ENCODE results near the gene RANGAP1. TPM values are rescaled to one million over a fixed set of nuclear protein-coding genes. Genes with fewer than 3 reads are reported as not detected.
A peak's percentile ranks its signal among the peaks of the same experiment; 100 is the strongest.

Gene RANGAP1, protein sequence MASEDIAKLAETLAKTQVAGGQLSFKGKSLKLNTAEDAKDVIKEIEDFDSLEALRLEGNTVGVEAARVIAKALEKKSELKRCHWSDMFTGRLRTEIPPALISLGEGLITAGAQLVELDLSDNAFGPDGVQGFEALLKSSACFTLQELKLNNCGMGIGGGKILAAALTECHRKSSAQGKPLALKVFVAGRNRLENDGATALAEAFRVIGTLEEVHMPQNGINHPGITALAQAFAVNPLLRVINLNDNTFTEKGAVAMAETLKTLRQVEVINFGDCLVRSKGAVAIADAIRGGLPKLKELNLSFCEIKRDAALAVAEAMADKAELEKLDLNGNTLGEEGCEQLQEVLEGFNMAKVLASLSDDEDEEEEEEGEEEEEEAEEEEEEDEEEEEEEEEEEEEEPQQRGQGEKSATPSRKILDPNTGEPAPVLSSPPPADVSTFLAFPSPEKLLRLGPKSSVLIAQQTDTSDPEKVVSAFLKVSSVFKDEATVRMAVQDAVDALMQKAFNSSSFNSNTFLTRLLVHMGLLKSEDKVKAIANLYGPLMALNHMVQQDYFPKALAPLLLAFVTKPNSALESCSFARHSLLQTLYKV
- 235 and 240 TPM in 2 replicates for total RNA-seq (2014; rRNA removed; shearing (Covaris generic))

DNA sequence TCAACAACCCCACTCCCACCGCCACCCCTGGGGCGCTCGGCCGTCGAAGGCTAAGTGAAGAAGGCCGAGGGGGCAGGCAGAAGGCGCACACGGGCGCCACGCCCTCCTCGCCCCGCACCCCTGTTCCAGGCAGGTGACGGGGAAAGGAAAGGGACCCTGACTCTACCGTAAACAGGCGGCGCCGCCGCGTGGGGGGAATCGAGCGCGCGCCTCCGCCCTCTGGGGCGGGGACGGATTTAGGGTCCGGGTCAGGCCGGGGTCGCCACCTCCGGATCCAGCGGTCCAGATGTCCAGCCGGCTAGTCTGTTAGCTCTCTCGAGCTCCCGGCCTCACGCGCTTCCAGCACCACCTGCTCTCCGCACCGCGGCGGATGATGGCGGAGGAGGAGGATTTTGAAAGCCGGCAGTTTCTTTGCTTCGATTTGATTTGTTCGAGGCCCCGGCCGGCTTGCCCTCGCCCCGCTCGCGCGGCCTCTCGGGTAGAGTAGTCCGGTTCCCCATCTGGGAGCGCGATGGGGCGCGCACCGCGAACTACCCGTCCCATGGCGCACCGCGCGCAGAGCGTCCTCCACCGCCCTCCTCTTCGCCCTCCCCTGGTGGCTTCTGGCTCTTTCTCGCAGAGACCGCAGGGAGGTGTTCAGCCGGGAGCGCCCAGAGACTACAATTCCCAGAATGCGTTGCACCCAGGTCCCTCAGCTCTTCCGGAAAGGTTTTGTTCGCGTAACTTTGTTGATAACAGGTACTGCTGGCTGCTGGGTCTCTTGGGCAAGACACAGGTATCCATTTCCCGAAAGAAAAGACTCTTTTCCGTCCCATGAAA lies at the start of gene RANGAP1:
Gene RANGAP1, minus strand, starts transcription at position 368 of the 819 bp plus-strand sequence. CDS start 5,143 bp downstream, outside the sequence.
- peak; percentile 100 for DNase-seq (ENCODE audit: low spot score)
- in situ Hi-C loops (cut with HindIII; ENCODE audit: low sequenced_read_pairs), result no loop called here

DNA sequence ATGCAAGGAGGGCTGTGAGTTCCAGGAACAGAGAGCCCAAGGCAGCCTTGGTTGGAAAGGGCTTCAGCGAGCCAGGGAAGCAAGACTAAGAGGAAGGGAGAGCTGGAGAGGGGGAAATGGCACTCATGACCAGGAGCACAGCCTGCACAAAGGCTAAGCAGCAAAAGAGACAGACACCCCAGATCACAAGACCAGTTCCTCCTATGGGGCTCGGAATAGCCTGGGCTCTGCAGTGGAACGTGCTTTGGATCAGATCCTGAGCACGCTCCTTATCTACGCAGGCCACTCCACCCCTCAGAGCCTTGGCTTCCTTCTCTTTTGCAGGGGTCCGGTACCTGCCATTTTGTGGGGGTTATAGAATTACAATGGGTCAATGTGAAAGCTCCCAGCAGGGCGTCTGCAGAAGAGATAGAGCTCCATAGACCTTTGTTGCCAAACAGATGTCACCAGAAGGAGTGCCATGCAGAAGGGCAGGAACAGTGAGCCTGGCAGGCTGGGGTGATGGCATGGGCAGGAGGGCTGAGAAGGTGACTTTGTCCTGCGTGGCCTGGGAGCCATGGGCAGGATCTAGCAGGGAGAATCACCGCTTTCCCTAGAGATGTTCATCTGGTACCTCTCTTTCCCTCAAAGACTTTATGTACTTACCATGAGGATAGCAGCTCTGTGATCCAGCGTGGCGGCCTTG lies 49.1 kb upstream of the RANGAP1 start:
- no peak for DNase-seq (ENCODE audit: low spot score)
- in situ Hi-C loops (cut with HindIII; ENCODE audit: low sequenced_read_pairs), result no loop called here

DNA sequence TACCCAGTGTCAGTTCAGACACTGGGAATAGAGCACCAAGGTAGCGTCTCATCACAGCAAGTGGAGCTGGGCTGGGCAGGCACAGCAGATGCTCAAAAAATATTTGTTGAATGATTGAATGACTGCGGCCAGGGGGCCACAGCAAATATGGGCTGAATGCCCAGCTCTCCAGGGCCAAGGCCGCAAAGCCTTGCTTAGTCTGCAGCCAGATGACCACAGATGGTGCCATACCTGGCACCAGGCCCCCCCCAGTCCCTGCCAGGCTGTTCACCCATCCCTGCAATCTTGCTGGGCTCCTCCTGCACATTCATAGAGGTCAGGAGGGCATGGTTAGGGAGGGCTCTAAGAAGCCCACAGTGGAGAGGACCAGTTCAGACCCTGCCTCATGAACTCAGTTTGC lies 48.2 kb upstream of the RANGAP1 start:
- in situ Hi-C loops (cut with HindIII; ENCODE audit: low sequenced_read_pairs), result no loop called here
- peak; percentile 93 for DNase-seq (ENCODE audit: low spot score)

DNA sequence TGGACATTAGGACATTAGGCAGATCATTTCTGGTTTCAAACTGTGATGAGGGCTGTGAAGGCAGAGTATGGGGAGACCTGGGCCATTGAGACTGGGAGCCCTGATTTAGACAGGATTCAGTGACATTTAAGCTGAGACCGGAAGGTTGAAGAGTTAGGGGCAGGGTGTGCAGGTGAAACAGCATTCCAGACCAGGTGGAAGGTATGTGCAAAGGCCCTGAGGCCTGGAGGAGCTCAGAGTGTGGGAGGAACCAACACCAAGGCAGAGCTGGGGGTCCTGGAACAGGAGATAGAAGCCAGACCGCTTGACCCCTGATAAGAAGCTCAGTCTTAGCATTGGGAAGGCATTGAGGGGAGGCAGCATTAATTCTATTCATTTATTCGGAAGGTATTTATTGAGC lies 47.8 kb upstream of the RANGAP1 start:
- in situ Hi-C loops (cut with HindIII; ENCODE audit: low sequenced_read_pairs), result no loop called here
- no peak for DNase-seq (ENCODE audit: low spot score)

DNA sequence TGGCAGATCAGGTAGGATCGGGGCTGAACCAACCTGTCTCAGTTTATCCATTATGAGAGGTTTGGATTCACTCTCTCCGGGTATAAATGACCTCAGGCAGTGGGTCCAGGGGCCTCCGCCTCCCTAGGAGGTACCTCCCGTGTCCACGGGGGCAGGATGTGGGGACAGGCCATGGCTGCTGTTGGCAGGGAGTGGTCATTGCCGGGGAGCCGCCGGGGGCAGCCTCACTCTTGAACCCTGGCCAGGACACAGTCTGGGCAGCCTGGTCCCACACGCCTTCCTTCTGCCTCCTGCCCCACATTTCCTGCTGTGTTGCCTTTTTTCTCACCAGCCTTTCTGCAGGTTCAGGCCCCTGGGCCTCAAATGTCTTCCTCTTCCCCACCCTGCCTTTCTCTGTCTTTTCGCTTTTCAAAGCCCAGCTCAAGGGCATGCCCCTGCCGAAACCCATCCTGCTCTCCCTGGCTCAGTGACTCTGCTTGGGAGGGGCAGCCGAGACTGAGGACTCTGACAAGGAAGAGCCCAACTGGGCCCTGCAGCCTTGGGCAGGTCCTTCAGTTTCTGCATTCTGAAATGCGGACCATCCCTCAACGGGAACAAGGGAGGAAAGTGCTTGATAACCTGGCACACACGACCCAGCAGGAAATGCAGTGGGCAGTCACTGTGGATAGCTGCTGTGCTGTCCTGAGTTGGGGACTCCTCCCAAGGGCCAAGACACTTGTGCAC lies 46.4 kb upstream of the RANGAP1 start:
- DNase-seq (ENCODE audit: low spot score), result no peak
- in situ Hi-C loops (cut with HindIII; ENCODE audit: low sequenced_read_pairs), result no loop called here

DNA sequence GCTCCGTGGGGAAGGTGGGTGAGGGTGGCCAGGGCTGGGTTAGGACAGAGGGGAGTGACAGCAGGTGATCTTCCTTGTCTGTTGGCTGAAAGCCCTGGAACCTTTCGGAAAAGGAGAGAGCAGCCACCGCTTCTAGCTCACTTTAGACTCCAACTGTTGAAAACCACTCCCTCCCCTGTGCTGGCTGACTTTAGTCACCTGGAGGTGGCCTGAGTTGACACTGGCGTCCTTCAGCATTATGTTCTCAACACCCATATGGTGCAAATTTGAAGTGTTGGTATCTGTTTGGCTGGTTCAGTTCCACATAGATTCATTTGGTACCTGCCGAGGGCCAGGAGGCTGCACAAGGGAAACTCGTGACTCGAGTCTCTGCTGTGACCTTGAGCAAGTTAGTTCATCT lies 44.2 kb upstream of the RANGAP1 start:
- in situ Hi-C loops (cut with HindIII; ENCODE audit: low sequenced_read_pairs), result no loop called here
- peak; percentile 66 for DNase-seq (ENCODE audit: low spot score)

DNA sequence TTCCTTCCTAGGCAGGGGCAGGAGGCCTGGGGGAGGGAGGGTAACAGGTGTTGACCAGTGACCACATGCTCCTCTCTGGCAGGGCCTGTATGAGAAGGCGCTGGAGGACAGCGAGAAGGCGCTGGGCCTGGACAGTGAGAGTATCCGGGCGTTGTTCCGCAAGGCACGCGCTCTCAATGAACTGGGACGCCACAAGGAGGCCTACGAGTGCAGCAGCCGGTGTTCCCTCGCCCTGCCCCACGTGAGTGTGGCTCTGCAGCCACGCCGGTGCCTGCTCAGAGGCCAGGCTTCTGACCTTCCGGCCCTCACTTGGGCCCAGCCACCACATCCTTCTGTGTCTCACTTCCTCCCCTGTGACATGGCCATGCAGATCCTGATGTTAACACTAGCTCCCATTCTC lies 41.1 kb upstream of the RANGAP1 start:
- in situ Hi-C loops (cut with HindIII; ENCODE audit: low sequenced_read_pairs), result no loop called here

DNA sequence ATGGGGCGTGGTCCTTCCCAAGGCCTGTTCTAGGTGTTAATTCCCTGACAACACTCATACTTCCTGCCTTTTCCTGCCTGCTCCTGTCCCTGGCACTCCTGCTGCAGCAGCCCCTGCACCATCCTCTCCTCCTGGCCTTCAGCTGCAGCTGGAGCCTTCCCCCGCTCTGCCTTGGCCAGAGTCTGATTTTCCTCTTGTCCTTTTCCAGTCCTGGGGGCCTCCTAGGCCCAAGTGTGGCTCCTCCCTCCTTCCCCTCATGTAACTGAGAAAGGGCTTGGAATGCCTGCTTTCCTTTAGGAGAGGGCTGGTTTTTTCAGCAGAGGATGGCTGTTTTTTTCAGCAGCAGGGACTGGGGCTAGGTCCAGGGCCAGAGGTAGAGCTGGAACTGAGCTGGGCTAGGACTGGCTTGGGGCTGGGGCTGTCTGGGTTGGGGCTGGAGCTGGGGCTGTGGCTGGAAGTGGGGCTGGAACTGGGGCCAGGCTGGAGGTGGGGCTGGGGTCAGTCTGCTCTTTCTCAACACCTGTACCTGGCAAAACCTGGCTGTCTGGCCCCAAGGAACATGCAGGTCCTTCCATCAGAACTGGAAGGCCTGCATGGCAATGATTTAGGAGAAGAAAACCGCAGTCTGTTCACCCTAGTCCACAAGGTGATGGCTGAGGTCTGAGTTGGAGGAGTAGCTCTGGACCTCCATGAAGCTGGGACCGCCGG lies 39.0 kb upstream of the RANGAP1 start:
- in situ Hi-C loops (cut with HindIII; ENCODE audit: low sequenced_read_pairs), result no loop called here
- no peak for DNase-seq (ENCODE audit: low spot score)

More for the DNA sequence above, 41.1 kb upstream of the RANGAP1 start:
- DNase-seq (ENCODE audit: low spot score), result peak; percentile 85

DNA sequence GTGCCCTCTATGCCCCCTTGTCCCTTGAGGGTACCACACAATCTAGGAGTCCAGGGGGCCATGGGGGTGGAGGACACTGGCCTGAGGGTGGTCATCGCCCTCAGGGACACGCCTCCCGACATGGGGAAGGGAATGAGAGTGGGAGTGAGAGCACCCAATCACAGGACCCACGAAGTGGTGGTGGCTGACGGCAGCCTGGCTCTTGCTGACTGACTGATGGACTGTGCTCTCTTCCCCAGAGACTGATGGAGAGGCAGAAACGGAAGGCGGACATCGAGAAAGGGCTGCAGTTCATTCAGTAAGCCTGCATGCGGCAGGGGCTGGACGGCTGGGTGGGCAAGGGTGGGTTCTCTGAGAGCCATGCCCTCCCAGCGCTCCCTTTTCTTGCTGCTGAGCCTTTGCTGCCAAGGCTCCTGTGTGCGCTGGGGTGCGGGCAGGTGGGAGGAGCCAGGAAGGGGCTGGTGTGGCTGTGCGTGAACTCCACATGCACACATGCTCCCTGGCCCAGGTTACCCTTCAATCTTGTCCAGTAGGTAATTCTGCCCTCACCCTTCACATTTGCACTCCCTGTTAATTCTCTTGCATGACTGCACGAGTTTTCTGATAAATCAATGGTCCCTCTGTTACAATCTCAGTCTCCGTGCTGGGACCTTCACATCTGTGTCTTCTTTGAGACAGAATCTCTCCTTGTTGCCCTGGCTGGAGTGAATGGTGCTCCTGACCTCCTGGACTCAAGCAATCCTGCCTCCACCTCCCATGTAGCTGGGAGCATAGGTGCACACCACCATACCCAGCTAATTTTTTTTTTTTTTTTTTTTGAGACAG lies 34.6 kb upstream of the RANGAP1 start:
- no peak for DNase-seq (ENCODE audit: low spot score)
- in situ Hi-C loops (cut with HindIII; ENCODE audit: low sequenced_read_pairs), result no loop called here

DNA sequence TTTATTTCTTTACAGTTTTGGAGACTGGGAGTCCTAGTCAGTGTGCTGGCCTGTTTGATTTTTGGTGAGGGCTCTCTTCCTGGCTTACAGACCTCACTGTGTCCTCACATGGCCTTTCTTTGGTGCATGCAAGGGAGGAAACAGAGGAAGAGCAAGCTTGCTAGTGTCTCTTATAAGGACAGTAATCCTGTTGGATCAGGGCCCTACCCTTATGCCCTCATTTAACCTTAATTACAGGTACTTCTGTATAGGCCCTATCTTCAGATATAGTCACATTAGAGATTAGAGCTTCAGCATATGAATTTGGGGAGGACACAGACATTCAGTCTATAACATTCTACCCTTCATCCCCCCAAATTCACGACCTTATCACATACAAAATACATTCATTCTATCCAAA lies 29.6 kb upstream of the RANGAP1 start:
- DNase-seq (ENCODE audit: low spot score), result no peak
- in situ Hi-C loops (cut with HindIII; ENCODE audit: low sequenced_read_pairs), result no loop called here

DNA sequence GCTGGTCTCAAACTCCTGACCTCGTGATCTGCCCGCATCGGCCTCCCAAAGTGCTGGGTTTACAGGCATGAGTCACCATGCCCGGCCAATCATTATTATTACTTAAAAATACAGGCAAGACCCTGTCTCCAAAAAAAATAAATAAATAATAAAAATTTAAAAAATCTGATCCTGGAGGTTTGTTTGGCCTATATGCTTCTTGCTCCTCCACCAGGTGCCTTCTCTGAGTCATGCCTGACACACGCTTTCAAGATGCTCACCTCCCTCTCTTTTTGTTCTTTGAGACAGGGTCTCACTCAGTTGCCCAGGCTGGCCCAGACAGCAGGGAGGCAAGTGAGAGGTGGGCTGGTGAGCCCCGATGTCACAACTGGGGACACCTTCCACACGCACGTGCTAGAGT lies 28.8 kb upstream of the RANGAP1 start:
- in situ Hi-C loops (cut with HindIII; ENCODE audit: low sequenced_read_pairs), result no loop called here
- DNase-seq (ENCODE audit: low spot score), result no peak

DNA sequence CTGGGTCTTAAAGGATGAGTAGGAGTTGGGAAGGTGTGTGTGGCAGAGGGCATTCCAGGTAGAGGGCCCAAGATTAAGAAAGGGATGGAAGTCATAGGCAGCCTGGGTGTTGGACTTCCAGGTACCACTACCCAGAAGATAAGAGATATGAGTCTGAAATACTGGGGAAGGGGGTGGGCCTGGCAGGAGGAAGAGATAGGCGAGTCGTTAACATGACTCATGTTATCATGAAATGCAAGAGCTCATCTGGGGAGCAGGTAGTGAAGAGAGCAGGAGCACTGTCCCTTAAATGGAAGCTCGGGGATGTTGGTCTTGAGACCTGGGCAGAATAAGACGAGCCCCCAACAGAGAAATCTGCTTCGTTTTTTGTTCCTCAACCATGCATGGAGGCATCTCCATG lies 25.5 kb upstream of the RANGAP1 start:
- in situ Hi-C loops (cut with HindIII; ENCODE audit: low sequenced_read_pairs), result no loop called here
- no peak for DNase-seq (ENCODE audit: low spot score)

DNA sequence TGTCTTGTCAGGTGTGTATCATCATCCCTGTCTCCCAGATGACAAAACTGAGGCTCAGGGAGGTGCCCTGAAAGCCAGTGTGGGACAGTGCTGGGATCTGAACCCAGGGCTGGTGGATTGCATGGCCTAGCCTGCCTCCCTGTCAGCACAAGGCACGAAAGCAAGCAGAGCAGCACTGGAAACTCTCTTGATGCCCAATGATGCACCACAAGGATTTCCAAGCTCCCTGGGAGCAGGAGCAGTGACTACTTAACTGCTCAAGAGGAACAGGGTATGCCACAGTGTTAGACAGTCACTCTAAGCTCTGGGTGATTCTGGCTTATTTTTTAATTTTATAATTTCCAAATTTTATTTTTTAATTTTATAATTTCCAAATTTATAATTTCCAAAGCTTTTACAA lies 24.3 kb upstream of the RANGAP1 start:
- in situ Hi-C loops (cut with HindIII; ENCODE audit: low sequenced_read_pairs), result no loop called here
- DNase-seq (ENCODE audit: low spot score), result no peak

DNA sequence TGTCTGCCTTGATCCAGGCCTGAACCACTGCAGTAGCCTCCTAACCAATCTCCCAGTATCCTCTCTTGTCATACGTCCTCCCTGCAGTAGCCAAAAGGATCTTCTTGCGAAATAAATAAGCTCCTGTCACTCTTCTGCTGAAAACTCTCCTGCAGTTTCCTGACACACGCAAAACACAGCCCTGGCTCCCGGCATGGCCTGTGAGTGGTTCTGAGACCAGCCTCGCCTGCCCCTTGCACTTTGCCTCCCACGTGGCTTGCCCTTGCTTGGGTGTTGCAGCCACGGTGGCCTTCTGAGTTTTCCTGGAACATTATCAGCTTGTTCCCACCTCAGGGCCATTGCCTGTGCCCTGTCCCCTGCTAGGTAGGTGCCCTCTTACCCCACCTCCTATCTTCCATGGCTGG lies 22.6 kb upstream of the RANGAP1 start:
- in situ Hi-C loops (cut with HindIII; ENCODE audit: low sequenced_read_pairs), result no loop called here
- DNase-seq (ENCODE audit: low spot score), result no peak

DNA sequence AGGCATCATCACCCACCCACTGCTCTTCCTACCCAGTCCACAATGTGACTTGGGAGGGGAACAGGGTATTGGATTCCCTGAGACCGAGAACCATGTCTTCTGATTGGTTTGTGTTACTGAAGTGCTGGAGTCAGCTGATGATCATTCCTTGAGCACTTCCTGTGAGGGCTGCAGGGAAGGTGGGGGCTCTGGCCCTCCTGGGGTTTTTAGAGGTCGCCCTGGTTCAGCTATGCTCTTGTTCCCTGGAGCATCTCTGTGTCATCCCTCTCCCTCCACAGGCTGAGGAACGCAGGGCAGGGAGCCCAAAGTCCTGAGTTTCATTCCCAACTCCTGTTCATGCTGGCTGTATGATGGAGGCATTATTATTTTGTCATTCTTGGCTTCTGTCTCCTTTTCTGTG lies 22.1 kb upstream of the RANGAP1 start:
- no peak for DNase-seq (ENCODE audit: low spot score)
- in situ Hi-C loops (cut with HindIII; ENCODE audit: low sequenced_read_pairs), result no loop called here

DNA sequence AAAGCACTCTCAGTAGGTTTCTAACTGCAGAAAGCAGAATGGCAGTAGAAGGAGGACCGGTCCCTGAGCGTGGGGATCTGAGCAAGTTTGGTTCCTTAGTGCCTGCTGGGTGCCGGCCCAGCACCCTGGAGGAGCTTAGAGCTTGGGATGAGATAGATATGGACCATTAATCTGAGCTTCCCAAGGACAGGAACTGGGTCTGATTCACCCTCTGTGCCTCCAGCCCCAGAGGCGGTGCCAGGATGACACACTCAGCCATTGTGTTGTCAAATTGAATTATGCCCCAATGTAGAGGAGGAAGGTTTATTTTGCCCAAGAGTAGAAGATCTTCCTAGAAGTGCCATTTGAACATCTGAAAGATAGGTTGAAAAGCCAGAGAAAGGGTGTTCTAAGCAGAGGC lies 19.7 kb upstream of the RANGAP1 start:
- no peak for DNase-seq (ENCODE audit: low spot score)

DNA sequence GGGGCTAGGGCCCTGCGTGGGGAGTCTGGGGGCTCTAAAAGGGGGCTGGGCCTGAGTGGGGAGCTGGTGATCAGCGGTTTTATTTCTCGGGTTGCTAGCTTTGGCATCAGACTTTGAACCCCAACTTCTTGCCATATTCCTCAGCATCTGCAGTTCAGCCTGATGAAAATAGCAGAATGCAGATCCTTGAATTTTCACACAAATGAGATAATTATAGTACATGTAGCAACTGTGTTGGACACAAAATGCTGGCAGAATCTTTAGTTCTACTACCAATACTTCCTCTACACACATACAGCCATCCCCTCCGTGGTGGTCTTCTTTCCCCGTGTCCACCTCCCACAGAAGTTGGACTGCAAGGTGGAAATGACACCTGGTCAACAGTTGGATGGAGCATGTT lies 16.8 kb upstream of the RANGAP1 start:
- in situ Hi-C loops (cut with HindIII; ENCODE audit: low sequenced_read_pairs), result no loop called here

More for the DNA sequence above, 19.7 kb upstream of the RANGAP1 start:
- in situ Hi-C loops (cut with HindIII; ENCODE audit: low sequenced_read_pairs), result no loop called here

More for the DNA sequence above, 16.8 kb upstream of the RANGAP1 start:
- no peak for DNase-seq (ENCODE audit: low spot score)
